Neuronal stem cell (in vitro differentiated cells): Measurements from ENCODE around the gene SLC25A40.

ENCODE experiments used
- DNase-seq: peaks from one replicate; pipeline ENCODE4 v3.0.0-alpha.2; 2013; ENCODE audit warnings: low spot score
- H2AFZ ChIP-seq: one replicate; pipeline ENCODE4 v1.6.1; 2013; ENCODE audit warnings: mild to moderate bottlenecking, low read length, inconsistent platforms
- H2AK5ac ChIP-seq: 2 replicates; pipeline ENCODE4 v1.6.1; 2013; ENCODE audit warnings: low read depth, mild to moderate bottlenecking, inconsistent platforms, low read length, moderate library complexity, mixed read lengths
- H2BK120ac ChIP-seq: 2 replicates; pipeline ENCODE4 v1.6.1; 2013; ENCODE audit warnings: low read depth, mild to moderate bottlenecking, inconsistent platforms, low read length, moderate library complexity, mixed read lengths
- H2BK12ac ChIP-seq: one replicate; pipeline ENCODE4 v1.6.1; 2013; ENCODE audit warnings: low read length, inconsistent platforms
- H2BK15ac ChIP-seq: 2 replicates; pipeline ENCODE4 v1.6.1; 2013; ENCODE audit warnings: mild to moderate bottlenecking, low read length, inconsistent platforms, mixed read lengths
- H2BK5ac ChIP-seq: one replicate; pipeline ENCODE4 v1.6.1; 2013; ENCODE audit warnings: inconsistent platforms, mild to moderate bottlenecking, low read length, moderate library complexity
- H3K14ac ChIP-seq: one replicate; pipeline ENCODE4 v1.6.1; 2013; ENCODE audit warnings: low read length, inconsistent platforms
- H3K18ac ChIP-seq: 2 replicates; pipeline ENCODE4 v1.6.1; 2013; ENCODE audit warnings: low read length, inconsistent platforms
- H3K23ac ChIP-seq: 2 replicates; pipeline ENCODE4 v1.6.1; 2013; ENCODE audit warnings: low read depth, mild to moderate bottlenecking, mixed read lengths, low read length, inconsistent platforms; ENCODE audit not compliant: poor library complexity
- H3K27ac ChIP-seq: replicated peaks from 3 replicates; pipeline ENCODE4 v1.5.1; 2013; ENCODE audit warnings: low read length, inconsistent platforms
- H3K27me3 ChIP-seq, 3 experiments: 2 replicates each; pipeline ENCODE4 v1.6.1; 2013; ENCODE audit warnings: low read length in 3 of 3, mild to moderate bottlenecking in 2 of 3, inconsistent platforms in 1 of 3, low read depth in 1 of 3, mixed read lengths in 1 of 3, moderate library complexity in 1 of 3; ENCODE audit not compliant: control insufficient read depth in 3 of 3, insufficient read depth in 3 of 3
- H3K36me3 ChIP-seq, 2 donors: replicated peaks in 1 of 2; 2 replicates each; pipeline ENCODE4 v1.6.1; 2013; ENCODE audit warnings: low read length in 2 of 2; ENCODE audit not compliant: control insufficient read depth in 2 of 2, insufficient read depth in 2 of 2
- H3K4ac ChIP-seq: 2 replicates; pipeline ENCODE4 v1.6.1; 2013; ENCODE audit warnings: inconsistent platforms, mild to moderate bottlenecking, low read length, moderate library complexity
- H3K4me1 ChIP-seq, 2 donors: 1 replicate in 1 of 2; 2 replicates in 1 of 2; pipeline ENCODE4 v1.6.1; 2013; ENCODE audit warnings: low read length in 2 of 2, low read depth in 1 of 2; ENCODE audit not compliant: control insufficient read depth in 2 of 2, insufficient read depth in 1 of 2
- H3K4me2 ChIP-seq: one replicate; pipeline ENCODE4 v1.6.1; 2013; ENCODE audit warnings: mild to moderate bottlenecking, low read length, inconsistent platforms; ENCODE audit not compliant: insufficient read depth, poor library complexity, severe bottlenecking
- H3K4me3 ChIP-seq, 2 donors: 2 replicates each; pipeline ENCODE4 v1.5.1; 2013; ENCODE audit warnings: low read length in 2 of 2, mild to moderate bottlenecking in 2 of 2, inconsistent platforms in 1 of 2, moderate library complexity in 1 of 2
- H3K79me1 ChIP-seq: one replicate; pipeline ENCODE4 v1.6.1; 2013; ENCODE audit warnings: low read depth, mild to moderate bottlenecking, inconsistent platforms, low read length, moderate library complexity
- H3K9ac ChIP-seq: one replicate; pipeline ENCODE4 v1.6.1; 2013; ENCODE audit warnings: mild to moderate bottlenecking, low read depth, low read length, inconsistent platforms; ENCODE audit not compliant: poor library complexity
- H3K9me3 ChIP-seq, 2 donors: replicated peaks in 1 of 2; 2 replicates each; pipeline versions ENCODE3 to v1.6.1; 2013; ENCODE audit warnings: low read length in 2 of 2, mild to moderate bottlenecking in 2 of 2, inconsistent platforms in 1 of 2, low read depth in 1 of 2, mixed read lengths in 1 of 2, moderate library complexity in 1 of 2; ENCODE audit not compliant: control insufficient read depth in 2 of 2, insufficient read depth in 1 of 2
- H4K8ac ChIP-seq: one replicate; pipeline ENCODE4 v1.6.1; 2013; ENCODE audit warnings: low read depth, mild to moderate bottlenecking, inconsistent platforms, low read length, moderate library complexity
- H4K91ac ChIP-seq: one replicate; pipeline ENCODE4 v1.6.1; 2013; ENCODE audit warnings: low read length, low read depth, mild to moderate bottlenecking, inconsistent platforms; ENCODE audit not compliant: poor library complexity
- WGBS, 2 donors: extraction: QIAGEN DNeasy Blood & Tissue Kit; methylation state at CpG; one replicate each; pipeline ENCODE4 v1.1.7; 2013; ENCODE audit warnings: missing lambda C conversion rate in 2 of 2, mixed read lengths in 1 of 2; ENCODE audit not compliant: insufficient read length in 2 of 2, insufficient replicate concordance in 1 of 2; ENCODE audit errors: extremely low coverage in 2 of 2; 5-methylcytosine and 5-hydroxymethylcytosine counted together

The SLC25A40 gene

GRCh38 chr7:87899255-87899654, 23.1 kb upstream of the SLC25A40 start:
- Histone ChIP-seq H4K91ac (no peak overlapping the region), H3K4me3 (no peak overlapping the region), H3K9ac (no peak overlapping the region), H2BK5ac (no peak overlapping the region), H2BK12ac (no peak overlapping the region), H3K27ac (no peak overlapping the region), H3K36me3 (peaks cover 9 to 99% of the 10 kb centered on the region in 2 donors), H2BK120ac (no peak overlapping the region), H3K4me2 (no peak overlapping the region), H2BK15ac (no peak overlapping the region), H3K4ac (no peak overlapping the region), H3K27me3 (no peaks in the 10 kb centered on the region), H3K14ac (no peak overlapping the region), H3K23ac (no peak overlapping the region), H4K8ac (no peak overlapping the region), H2AFZ (no peak overlapping the region), H3K4me1 (no peaks in the 10 kb centered on the region), H3K79me1 (no peaks in the 10 kb centered on the region), H3K18ac (no peak overlapping the region), H2AK5ac (no peak overlapping the region), H3K9me3 (no peaks in the 10 kb centered on the region)
- no peak for DNase-seq
- no CpG with 5 or more reads among the region's 2 CpGs for WGBS, 2 donors

GRCh38 chr7:87895363-87895762, 19.2 kb upstream of the SLC25A40 start:
- Histone ChIP-seq H3K36me3 (peaks cover 5 to 97% of the 10 kb centered on the region in 2 donors), H3K18ac (no peak overlapping the region), H3K4me3 (no peak overlapping the region), H3K4me2 (no peak overlapping the region), H3K9me3 (no peaks in the 10 kb centered on the region), H2BK120ac (no peak overlapping the region), H2BK12ac (no peak overlapping the region), H2BK15ac (no peak overlapping the region), H3K27me3 (no peaks in the 10 kb centered on the region), H4K8ac (no peak overlapping the region), H2BK5ac (no peak overlapping the region), H4K91ac (no peak overlapping the region), H3K4me1 (no peaks in the 10 kb centered on the region), H3K14ac (no peak overlapping the region), H2AFZ (no peak overlapping the region), H3K23ac (no peak overlapping the region), H2AK5ac (no peak overlapping the region), H3K79me1 (no peaks in the 10 kb centered on the region), H3K27ac (no peak overlapping the region), H3K4ac (no peak overlapping the region), H3K9ac (no peak overlapping the region)
- DNase-seq, result no peak
- no CpG with 5 or more reads among the region's 2 CpGs for WGBS, 2 donors

GRCh38 chr7:87886875-87887274, 10.7 kb upstream of the SLC25A40 start:
- peaks cover 4 to 100% of the 10 kb centered on the region in 2 donors for H3K36me3 ChIP-seq
- H3K9me3 ChIP-seq, result no peaks in the 10 kb centered on the region
- H2BK15ac ChIP-seq, result no peak overlapping the region
- no peak overlapping the region for H3K18ac ChIP-seq
- no peak overlapping the region for H2BK120ac ChIP-seq
- H3K4me2 ChIP-seq, result no peak overlapping the region
- no peak overlapping the region for H3K9ac ChIP-seq
- no peaks in the 10 kb centered on the region for H3K27me3 ChIP-seq
- H2AFZ ChIP-seq, result no peak overlapping the region
- no peak overlapping the region for H4K91ac ChIP-seq
- H3K27ac ChIP-seq, result no peak overlapping the region
- H2AK5ac ChIP-seq, result no peak overlapping the region
- no peak for DNase-seq
- H2BK5ac ChIP-seq, result no peak overlapping the region
- no peak overlapping the region for H3K4me3 ChIP-seq
- H2BK12ac ChIP-seq, result no peak overlapping the region
- H3K14ac ChIP-seq, result no peak overlapping the region
- H3K23ac ChIP-seq, result no peak overlapping the region
- H3K4me1 ChIP-seq, result no peaks in the 10 kb centered on the region
- H4K8ac ChIP-seq, result no peak overlapping the region
- no peaks in the 10 kb centered on the region for H3K79me1 ChIP-seq
- no peak overlapping the region for H3K4ac ChIP-seq

- no peak overlapping the region for H2AFZ ChIP-seq
- no peak overlapping the region for H4K91ac ChIP-seq
- no peaks in the 10 kb centered on the region for H3K9me3 ChIP-seq
- H3K23ac ChIP-seq, result no peak overlapping the region
- H3K4me3 ChIP-seq, result no peak overlapping the region
- peaks cover 6 to 100% of the 10 kb centered on the region in 2 donors for H3K36me3 ChIP-seq
- no peak overlapping the region for H2BK120ac ChIP-seq
- no peak overlapping the region for H2AK5ac ChIP-seq
- peaks cover 0 to under 1% of the 10 kb centered on the region in 2 donors for H3K4me1 ChIP-seq
- no peak overlapping the region for H3K9ac ChIP-seq
- H2BK15ac ChIP-seq, result no peak overlapping the region
- no peak for DNase-seq
- H4K8ac ChIP-seq, result no peak overlapping the region
- no peaks in the 10 kb centered on the region for H3K27me3 ChIP-seq
- H2BK12ac ChIP-seq, result no peak overlapping the region
- H3K79me1 ChIP-seq, result no peaks in the 10 kb centered on the region
- H3K14ac ChIP-seq, result no peak overlapping the region
- H3K27ac ChIP-seq, result no peak overlapping the region
- no CpG with 5 or more reads among the region's 2 CpGs for WGBS, 2 donors
- no peak overlapping the region for H3K18ac ChIP-seq
- H2BK5ac ChIP-seq, result no peak overlapping the region
- H3K4me2 ChIP-seq, result no peak overlapping the region
- H3K4ac ChIP-seq, result no peak overlapping the region
These were observed 8.9 kb upstream of the SLC25A40 start for GRCh38 chr7:87885018-87885417.
